K562 (cell line): ENCODE measurements around the gene CAPZA1. TPM values are rescaled to one million over a fixed set of nuclear protein-coding genes. Genes with fewer than 3 reads are reported as not detected.

ENCODE experiments used
- CCAR2 ChIP-seq: fragments of 200-400 bp; formaldehyde crosslinking; IDR thresholded peaks from 2 replicates; pipeline ENCODE4 v1.6.1; 2017; ENCODE audit warnings: mild to moderate bottlenecking, low read depth, low read length
- KLF13 ChIP-seq: fragments of 450-650 bp; IDR thresholded peaks from 2 replicates; pipeline ENCODE4 v1.6.1; 2016; ENCODE audit warnings: missing genetic modification characterization, low read depth, mild to moderate bottlenecking, missing compliant biosample characterization, moderate library complexity, borderline replicate concordance
- LEF1 ChIP-seq: fragments of 450-650 bp; IDR thresholded peaks from 2 replicates; pipeline ENCODE4 v1.6.1; 2016; ENCODE audit warnings: mild to moderate bottlenecking
- NBN ChIP-seq: fragments of 450-650 bp; IDR thresholded peaks from 2 replicates; pipeline ENCODE4 v1.6.1; 2016; ENCODE audit warnings: low read depth, mild to moderate bottlenecking
- POLR2H ChIP-seq: IDR thresholded peaks from 2 replicates; pipeline ENCODE4 v1.6.1; 2016; ENCODE audit warnings: missing genetic modification characterization, low read depth, mild to moderate bottlenecking, control low read depth, missing compliant biosample characterization, moderate library complexity
- RBM39 ChIP-seq: fragments of 200-400 bp; formaldehyde crosslinking; optimal IDR thresholded peaks from 2 replicates; pipeline ENCODE3; 2018; ENCODE audit warnings: low read depth, low read length
- SMAD3 ChIP-seq: fragments of 450-650 bp; formaldehyde crosslinking; conservative IDR thresholded peaks from 2 replicates; pipeline ENCODE4 v1.4.0; 2020; ENCODE audit warnings: mild to moderate bottlenecking
- SMARCA4 ChIP-seq: fragments of 450-650 bp; IDR thresholded peaks from 2 replicates; pipeline ENCODE4 v1.6.1; 2016
- SNIP1 ChIP-seq: fragments of 450-650 bp; IDR thresholded peaks from 2 replicates; pipeline ENCODE4 v1.7.1; 2017; ENCODE audit warnings: low read depth, mild to moderate bottlenecking
- SUPT5H ChIP-seq: fragments of 450-650 bp; IDR thresholded peaks from 2 replicates; pipeline ENCODE4 v1.6.1; 2016
- ZFX ChIP-seq: sonication (generic); formaldehyde crosslinking; IDR thresholded peaks from 2 replicates; pipeline ENCODE4 v1.8.0; 2022; ENCODE audit warnings: mild to moderate bottlenecking, missing genetic modification reagents, moderate library complexity
- ZKSCAN8 ChIP-seq: fragments of 200-800 bp; sonication (Bioruptor generic); IDR thresholded peaks from 2 replicates; pipeline ENCODE4 v1.6.1; 2016; ENCODE audit warnings: missing genetic modification characterization, missing compliant biosample characterization
- ZNF217 ChIP-seq: sonication (generic); formaldehyde crosslinking; IDR thresholded peaks from 2 replicates; pipeline ENCODE4 v1.8.0; 2022; ENCODE audit warnings: mild to moderate bottlenecking, missing genetic modification reagents
- ZNF589 ChIP-seq: fragments of 200-800 bp; sonication (Bioruptor generic); IDR thresholded peaks from 2 replicates; pipeline ENCODE4 v1.6.1; 2016; ENCODE audit warnings: low read depth, missing genetic modification characterization, missing compliant biosample characterization
- polyA plus RNA-seq, 8 experiments: library from polyadenylated mRNA; depleted of rRNA in 4 of 8; stranded (reverse) in 5 of 8; unstranded in 3 of 8; fragments of >200 nt; fragmentation: Nextera tagmentation in 2 of 8; fragmentation: Illumina TruSeq in 1 of 8; extraction: Ambion mirVana in 2 of 8; extraction: Trizol in 1 of 8; gene quantifications; 2 replicates each; pipeline versions ENCODE4 v1.2.1 to v1.2.3, GENCODE V29; 2011 to 2014; ENCODE audit warnings: inconsistent platforms in 1 of 8, missing spikeins in 1 of 8
- total RNA-seq, 7 experiments: library from RNA; depleted of rRNA in 6 of 7; stranded (reverse); fragments of >200 nt in 6 of 7; fragmentation: Illumina TruSeq in 2 of 7; extraction: Trizol in 2 of 7; gene quantifications; 2 replicates each; pipeline versions ENCODE4 v1.2.1 to v1.2.3, GENCODE V29; 2011 to 2021; ENCODE audit warnings: low replicate concordance in 1 of 7
- TF ChIP-seq, protein P1 (sequence below): IDR thresholded peaks from 2 replicates; pipeline ENCODE4 v1.6.1; 2011; ENCODE audit warnings: borderline replicate concordance, low read depth, mild to moderate bottlenecking, moderate library complexity, low read length; ENCODE audit not compliant: insufficient read depth, poor library complexity, severe bottlenecking
- TF ChIP-seq, protein P2 (sequence below): sonication (generic); formaldehyde crosslinking; IDR thresholded peaks from 2 replicates; pipeline ENCODE4 v1.8.0; 2022; ENCODE audit warnings: mild to moderate bottlenecking, missing genetic modification reagents

CAPZA1 gene
- total and polyA plus RNA-seq, 9 of the 15 experiments (the other 6 are each of a cell fraction or from before 2014, with no cell fraction given) = 237 to 1,020 (median 306) TPM

DNA sequence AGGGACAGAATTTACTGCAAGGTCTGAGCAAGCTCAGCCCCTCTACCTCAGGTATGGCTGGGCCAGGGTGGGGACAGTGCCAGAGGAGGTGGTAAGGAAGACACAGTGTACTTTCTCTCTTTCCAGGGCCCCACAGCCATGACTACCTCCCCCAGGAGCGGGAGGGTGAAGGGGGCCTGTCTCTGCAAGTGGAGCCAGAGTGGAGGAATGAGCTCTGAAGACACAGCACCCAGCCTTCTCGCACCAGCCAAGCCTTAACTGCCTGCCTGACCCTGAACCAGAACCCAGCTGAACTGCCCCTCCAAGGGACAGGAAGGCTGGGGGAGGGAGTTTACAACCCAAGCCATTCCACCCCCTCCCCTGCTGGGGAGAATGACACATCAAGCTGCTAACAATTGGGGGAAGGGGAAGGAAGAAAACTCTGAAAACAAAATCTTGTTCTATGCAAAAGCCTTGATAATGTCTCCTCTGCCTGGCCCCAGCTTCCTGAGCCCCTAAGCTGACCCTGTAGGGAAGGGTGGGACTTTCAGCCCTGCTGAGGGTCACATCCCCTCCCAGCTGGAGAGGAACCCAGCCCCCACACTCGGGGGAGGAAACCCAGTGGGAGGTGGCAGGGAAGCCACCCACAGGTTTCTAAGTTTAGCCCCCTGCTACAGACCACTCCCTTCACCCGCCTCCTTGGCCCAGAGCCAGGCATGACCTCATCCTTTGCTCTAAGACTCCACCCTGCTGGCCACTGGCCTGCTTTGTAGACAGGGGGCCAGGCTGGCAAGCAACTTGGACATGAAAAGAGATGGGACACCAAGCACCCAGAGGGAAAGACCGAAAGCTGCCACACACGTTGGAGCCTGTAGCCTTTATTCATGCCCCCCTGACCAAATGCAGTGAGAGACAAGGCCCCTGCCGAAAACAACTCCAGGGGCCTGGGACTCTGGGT is 80.9 kb downstream of the CAPZA1 start (continued):
- TF ChIP-seq ZNF589 = peak; percentile 9
- no peak; the same call in 1 of the 2 replicates for TF ChIP-seq SMAD3 (CRISPR knock-in tag)
- peak; percentile 59; the same call in 1 of the 2 replicates for TF ChIP-seq POLR2H (tag)
- peak; percentile 100 for TF ChIP-seq LEF1
- no peak for TF ChIP-seq ZNF217 (CRISPR knock-in tag)
- TF ChIP-seq SMARCA4 = peak; percentile 96
- peak; percentile 66 for TF ChIP-seq SUPT5H
- TF ChIP-seq, protein P1, sequence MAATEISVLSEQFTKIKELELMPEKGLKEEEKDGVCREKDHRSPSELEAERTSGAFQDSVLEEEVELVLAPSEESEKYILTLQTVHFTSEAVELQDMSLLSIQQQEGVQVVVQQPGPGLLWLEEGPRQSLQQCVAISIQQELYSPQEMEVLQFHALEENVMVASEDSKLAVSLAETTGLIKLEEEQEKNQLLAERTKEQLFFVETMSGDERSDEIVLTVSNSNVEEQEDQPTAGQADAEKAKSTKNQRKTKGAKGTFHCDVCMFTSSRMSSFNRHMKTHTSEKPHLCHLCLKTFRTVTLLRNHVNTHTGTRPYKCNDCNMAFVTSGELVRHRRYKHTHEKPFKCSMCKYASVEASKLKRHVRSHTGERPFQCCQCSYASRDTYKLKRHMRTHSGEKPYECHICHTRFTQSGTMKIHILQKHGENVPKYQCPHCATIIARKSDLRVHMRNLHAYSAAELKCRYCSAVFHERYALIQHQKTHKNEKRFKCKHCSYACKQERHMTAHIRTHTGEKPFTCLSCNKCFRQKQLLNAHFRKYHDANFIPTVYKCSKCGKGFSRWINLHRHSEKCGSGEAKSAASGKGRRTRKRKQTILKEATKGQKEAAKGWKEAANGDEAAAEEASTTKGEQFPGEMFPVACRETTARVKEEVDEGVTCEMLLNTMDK = peak; percentile 15
- TF ChIP-seq, protein P2, sequence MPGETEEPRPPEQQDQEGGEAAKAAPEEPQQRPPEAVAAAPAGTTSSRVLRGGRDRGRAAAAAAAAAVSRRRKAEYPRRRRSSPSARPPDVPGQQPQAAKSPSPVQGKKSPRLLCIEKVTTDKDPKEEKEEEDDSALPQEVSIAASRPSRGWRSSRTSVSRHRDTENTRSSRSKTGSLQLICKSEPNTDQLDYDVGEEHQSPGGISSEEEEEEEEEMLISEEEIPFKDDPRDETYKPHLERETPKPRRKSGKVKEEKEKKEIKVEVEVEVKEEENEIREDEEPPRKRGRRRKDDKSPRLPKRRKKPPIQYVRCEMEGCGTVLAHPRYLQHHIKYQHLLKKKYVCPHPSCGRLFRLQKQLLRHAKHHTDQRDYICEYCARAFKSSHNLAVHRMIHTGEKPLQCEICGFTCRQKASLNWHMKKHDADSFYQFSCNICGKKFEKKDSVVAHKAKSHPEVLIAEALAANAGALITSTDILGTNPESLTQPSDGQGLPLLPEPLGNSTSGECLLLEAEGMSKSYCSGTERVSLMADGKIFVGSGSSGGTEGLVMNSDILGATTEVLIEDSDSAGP = no peak
- TF ChIP-seq CCAR2 = 0 out of 2 replicates have a peak, but pooled peaks have one; percentile 64
- TF ChIP-seq NBN = peak; percentile 98
- no peak for TF ChIP-seq ZFX
- peak; percentile 79 for TF ChIP-seq KLF13 (tag)
- no peak; the same call in 1 of the 2 replicates for TF ChIP-seq ZKSCAN8
- peak; percentile 53 for TF ChIP-seq RBM39
- no peak for TF ChIP-seq SNIP1
